ENCODE measurements around the gene CCDC15.

CCDC15 gene

DNA sequence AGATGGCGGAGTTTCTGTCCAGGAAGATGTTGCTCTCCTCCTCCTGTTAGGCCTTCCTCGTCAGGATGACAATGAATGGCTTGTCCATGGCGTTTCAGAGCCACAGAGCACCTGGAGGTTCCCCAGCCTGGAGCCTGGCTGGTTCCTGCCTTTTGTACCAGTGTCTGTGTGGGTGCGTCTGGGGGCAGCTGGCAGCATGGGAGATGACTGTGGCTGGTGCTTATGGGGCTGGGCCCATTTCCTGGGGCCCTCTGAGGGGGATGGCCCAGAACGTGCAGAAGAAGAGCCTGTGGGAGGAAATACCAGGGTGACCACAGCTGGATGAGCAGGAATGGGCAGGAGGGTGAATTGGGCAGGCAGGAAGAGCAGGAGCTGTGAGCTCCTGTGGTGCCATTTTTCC is 115.8 kb downstream of the CCDC15 start:
- DNase-seq (ENCODE audit: low spot score) = peak; percentile 40
- ChIA-PET POLR2A (ENCODE audit: low non-redundant PET) (interaction anchor here (0.6 to 1.7 kb wide), 2 partner anchors 13 to 234 kb away, joined by 3 to 5 read pairs; no protein-coding TSS in a partner anchor), CTCF (interaction anchor here (0.5 to 1.1 kb wide), 4 partner anchors 9 to 1974 kb away, joined by 3 to 5 read pairs (median 4); no protein-coding TSS in a partner anchor)
- peak overlapping the region; percentile 84 for H3K27ac ChIP-seq
- no peak for TF ChIP-seq CTCF (conservative IDR thresholded peaks at IDR 0.05; ENCODE audit: low read depth)

DNA sequence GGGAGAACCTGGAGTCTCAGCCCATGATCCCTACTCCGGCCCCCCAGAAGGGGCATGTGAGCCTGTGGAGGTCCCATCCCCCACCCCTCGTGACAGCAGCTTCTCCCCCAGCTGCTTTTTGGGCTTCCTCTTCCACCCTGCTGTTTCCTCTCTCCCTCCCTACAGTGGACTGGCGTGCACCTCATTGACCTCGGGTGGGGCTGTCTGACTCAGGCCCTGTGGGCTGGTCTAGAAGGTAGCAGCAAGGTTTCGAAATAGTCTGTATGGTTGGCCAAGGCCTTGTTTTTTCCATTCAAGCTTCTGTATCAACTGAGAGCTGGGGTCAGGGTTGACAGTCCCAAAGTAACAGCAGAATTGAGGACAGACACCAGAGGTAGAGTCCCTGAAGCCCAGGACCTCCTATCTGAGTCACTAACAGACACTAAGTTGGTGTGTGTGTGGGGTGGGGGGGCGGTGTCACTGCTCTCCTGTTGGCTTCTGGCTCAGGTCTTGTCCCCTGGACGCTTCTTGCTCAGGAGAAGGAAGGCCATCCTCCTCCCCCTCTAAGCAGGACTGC is 116.8 kb downstream of the CCDC15 start:
- TF ChIP-seq CTCF (conservative IDR thresholded peaks at IDR 0.05; ENCODE audit: low read depth) = no peak
- DNase-seq (ENCODE audit: low spot score) = peak; percentile 89
- ChIA-PET POLR2A (ENCODE audit: low non-redundant PET) (interaction anchor here (0.6 to 1.7 kb wide), 2 partner anchors 12 to 233 kb away, joined by 3 to 5 read pairs; no protein-coding TSS in a partner anchor), CTCF (interaction anchor here (0.7 kb wide), 2 partner anchors 13 to 275 kb away, joined by 3 read pairs; no protein-coding TSS in a partner anchor)
- peak overlapping the region; percentile 84 for H3K27ac ChIP-seq

GRCh38 chr11:125071435-125071834 is 117.4 kb downstream of the CCDC15 start:
- POLR2A ChIA-PET (ENCODE audit: low non-redundant PET) = no interaction called here
- CTCF ChIA-PET = interaction anchor here (0.7 kb wide), 1 partner anchor 12 kb away, joined by 3 read pairs; no protein-coding TSS in a partner anchor
- no peak for DNase-seq (ENCODE audit: low spot score)
- no peak for TF ChIP-seq CTCF (conservative IDR thresholded peaks at IDR 0.05; ENCODE audit: low read depth)
- peak overlapping the region; percentile 84 for H3K27ac ChIP-seq

DNA sequence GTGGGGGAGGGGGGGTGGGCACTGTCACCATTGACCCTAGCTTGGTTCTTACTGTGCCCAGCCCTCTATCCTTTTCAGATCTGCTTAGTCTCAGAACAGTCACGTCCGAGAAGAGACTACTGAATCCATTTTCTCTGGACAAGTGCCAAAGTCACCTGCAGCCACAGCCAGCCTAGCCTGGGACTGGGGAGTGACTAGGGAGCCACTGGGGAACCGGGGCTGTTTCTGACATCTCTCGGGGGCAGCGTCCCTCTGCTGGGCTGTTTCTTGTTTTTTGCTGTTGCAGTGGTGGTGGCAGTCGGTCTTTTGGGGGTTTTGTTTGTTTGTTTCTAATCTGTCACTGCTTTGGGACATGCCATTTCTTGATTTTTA is 117.8 kb downstream of the CCDC15 start:
- no peak for TF ChIP-seq CTCF (conservative IDR thresholded peaks at IDR 0.05; ENCODE audit: low read depth)
- H3K27ac ChIP-seq = peak overlapping the region; percentile 84
- ChIA-PET CTCF (no interaction called here), POLR2A (ENCODE audit: low non-redundant PET) (no interaction called here)
- DNase-seq (ENCODE audit: low spot score) = no peak

DNA sequence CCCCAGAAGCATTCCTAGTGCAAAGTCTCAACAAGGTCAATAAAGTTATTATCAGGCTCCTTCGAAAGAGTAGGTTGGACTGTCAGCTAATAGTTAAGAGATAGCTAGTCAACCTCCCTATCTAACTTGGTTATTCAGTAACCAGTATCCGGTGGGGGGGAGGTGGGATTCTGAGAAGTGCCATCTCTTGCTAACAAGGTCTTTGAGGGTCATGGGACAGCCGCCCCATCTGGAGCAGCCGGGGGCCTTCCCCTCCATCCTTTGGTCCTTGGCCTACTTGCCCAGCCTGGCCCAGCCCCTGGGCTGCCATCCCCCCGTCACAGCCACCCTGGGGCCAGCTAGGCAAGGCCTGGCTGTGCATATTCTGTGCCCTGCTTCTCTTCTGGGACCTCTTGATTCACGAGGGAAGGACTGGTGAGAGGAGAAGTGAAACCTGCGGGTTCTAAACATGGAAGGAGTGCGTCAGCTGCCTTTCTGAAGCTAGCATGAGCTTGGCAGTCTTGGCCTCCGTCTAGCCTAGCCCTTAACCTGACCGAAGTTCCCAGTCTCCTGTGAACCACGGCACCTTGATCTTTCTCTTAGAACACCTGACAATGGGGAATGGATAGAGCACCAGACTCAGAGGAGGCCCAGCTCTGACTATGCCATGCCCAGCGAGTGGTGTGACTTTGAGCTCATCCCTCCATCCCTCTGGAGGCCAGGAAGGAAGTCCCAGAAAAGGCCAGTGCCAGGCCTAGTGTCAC is 118.4 kb downstream of the CCDC15 start:
- CTCF ChIA-PET = interaction anchor here (1.1 kb wide), 1 partner anchor 19 kb away, joined by 4 read pairs; no protein-coding TSS in a partner anchor
- no peak for DNase-seq (ENCODE audit: low spot score)
- POLR2A ChIA-PET (ENCODE audit: low non-redundant PET) = no interaction called here
- TF ChIP-seq CTCF (conservative IDR thresholded peaks at IDR 0.05; ENCODE audit: low read depth) = no peak
- peak overlapping the region; percentile 84 for H3K27ac ChIP-seq

- ChIA-PET CTCF (interaction anchor here (1.1 kb wide), 2 partner anchors 10 to 18 kb away, joined by 4 read pairs; partner anchors contain the start of gene SLC37A2), POLR2A (ENCODE audit: low non-redundant PET) (no interaction called here)
- TF ChIP-seq CTCF (conservative IDR thresholded peaks at IDR 0.05; ENCODE audit: low read depth) = no peak
- H3K27ac ChIP-seq = peak overlapping the region; percentile 77
- DNase-seq (ENCODE audit: low spot score) = no peak
Measured at GRCh38 chr11:125072961-125073590, 119.1 kb downstream of the CCDC15 start.
